Activated T-cell treated with anti-CD3 and anti-CD28 coated beads for 4 hours (primary cell): ENCODE results near the gene SEC14L5.

Experiments used
- DNase-seq: peaks from one replicate; pipeline ENCODE4 v3.0.0-alpha.2; 2020

SEC14L5 gene

DNA sequence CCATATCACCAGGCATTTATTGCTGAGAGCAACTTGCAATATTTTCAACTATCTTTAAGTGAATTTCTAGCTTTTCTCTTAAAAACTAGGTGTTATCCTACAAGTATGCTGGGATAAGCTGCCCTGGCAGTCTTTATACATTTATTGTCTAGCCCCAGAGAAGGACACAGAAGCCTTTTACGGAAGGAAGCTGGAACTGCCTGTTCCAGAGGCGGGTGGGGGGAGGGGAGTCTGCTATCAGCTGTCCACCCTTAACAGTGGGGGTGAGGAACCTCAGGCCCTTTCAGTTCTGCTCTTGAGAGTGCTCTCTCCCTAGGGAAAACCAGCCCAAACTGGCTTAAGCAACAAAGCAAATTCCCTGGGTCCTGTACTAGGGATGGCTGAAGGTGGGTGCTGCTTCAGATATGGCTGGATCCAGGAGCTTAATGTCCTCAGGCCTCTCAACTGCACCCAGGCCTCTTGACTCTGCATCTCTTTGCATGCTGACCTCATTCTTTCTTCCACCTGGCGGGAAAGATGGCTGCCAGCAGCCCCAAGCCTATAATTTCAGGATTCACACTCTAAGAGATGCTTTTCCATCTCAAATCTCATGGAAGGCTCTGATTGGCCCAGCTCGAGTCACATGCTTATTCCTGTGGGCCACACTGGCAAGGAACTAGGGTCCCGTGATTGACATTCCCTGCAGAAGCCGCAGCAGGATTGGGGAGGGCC, 59.0 kb downstream of the SEC14L5 start:
- no peak for DNase-seq

DNA sequence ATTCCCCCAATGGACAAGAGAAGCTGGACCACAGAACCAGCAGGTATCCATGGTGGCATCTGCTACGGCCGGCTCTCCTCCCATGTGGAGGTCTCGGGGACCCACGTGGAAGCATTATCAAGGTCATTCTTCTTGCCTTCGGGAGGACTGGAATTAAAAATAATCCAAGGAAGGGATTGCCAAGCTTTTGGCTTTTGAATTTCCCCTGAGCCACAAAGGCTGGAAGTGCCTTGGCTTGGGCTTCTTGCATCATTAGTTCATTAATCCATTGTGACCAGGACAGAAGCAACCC, 59.5 kb downstream of the SEC14L5 start:
- DNase-seq: no peak

DNA sequence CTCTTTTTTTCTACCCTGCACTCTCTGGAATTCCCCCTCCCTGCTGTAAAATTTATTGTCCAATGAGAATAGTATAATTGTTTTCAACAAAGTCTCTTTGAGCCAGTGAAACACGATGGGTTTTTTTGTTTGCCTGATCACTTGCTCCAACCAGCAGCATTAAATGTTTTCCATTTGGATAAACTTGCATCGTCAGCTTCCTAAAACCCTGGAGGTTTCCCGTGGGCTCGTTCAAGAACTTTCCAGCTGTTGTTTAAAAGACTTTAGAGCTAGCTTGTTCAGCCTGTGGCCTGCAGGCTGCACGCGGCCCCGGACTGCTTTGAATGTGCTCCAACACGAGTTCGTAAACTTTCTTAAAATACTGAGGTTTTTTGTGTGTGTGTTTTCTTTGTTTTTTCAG, 60.7 kb downstream of the SEC14L5 start:
- no peak for DNase-seq

DNA sequence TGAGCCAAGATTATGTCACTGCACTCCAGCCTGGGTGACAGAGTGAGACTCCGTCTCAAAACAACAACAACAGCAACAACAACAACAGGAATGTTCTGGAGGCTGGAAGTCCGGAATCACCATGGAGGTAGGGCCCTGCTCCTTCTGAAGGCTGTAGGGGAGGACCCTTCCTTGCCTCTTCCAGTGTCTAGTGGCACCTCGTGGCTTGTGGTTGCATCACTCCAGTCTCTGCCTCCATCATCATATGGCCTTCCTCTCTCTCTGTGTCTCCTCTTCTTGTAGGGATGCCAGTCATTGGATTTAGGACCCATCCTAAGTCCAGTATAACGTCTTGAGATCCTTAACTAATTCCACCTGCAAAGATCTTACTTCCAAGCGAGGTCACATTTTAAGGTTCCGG, 61.6 kb downstream of the SEC14L5 start:
- no peak for DNase-seq

DNA sequence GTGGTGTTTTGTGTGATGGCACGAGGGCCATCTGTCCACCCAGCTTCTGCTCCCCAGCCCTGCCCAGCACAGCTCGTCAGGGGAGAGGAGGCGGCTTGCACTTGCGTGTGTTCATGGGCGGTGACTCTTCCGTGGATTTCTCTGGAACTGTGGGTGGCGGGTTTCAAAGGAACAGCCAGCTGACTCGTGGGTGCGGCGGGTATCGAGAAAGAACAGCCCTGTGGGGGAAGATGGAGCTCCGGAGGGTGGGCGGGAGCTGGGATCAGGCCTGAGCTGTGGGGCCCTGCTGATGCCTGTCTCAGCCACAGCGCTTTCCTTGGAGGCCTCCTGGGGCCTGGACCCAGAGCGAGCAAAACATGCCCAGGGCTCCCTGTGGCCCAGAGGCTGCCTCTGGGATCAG, 62.4 kb downstream of the SEC14L5 start:
- no peak for DNase-seq

DNA sequence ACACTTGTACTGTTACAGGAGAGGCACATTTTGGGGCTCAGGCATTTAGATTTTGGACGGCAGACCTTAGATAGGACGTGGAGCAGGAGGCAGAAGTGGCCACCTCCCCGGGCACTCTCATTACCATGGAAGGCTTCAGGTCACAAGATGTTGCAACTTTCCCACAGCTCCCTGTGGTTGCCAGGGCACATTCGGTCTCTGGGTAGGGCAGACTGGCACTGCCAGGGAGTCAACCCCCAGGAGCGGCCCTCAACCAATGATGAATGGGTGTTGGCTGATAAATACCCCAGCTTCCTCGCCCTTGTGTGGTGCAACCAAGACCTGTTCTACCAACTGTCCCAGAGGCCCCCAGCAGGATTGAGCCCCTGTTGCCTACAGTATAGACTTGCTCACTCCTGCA, 64.4 kb downstream of the SEC14L5 start:
- DNase-seq: no peak

DNA sequence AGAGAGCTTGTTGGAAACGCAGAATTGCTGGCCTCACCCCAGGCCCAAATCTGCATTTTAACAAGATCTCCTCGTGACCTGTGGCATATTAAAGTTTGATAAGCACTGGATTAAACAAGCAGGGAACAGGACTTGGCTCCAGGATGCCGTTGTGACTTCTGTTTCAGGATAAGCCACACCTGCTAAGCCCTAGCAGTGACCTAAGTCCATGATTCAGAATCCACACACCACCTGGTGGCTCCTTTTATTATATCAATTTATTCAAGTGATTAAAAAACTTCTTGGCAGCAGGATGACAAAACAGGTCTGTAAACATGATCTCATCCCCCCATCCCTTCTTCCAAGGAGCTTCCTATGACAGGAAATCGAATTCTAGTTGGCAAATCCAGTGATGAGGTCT, 66.5 kb downstream of the SEC14L5 start:
- no peak for DNase-seq

DNA sequence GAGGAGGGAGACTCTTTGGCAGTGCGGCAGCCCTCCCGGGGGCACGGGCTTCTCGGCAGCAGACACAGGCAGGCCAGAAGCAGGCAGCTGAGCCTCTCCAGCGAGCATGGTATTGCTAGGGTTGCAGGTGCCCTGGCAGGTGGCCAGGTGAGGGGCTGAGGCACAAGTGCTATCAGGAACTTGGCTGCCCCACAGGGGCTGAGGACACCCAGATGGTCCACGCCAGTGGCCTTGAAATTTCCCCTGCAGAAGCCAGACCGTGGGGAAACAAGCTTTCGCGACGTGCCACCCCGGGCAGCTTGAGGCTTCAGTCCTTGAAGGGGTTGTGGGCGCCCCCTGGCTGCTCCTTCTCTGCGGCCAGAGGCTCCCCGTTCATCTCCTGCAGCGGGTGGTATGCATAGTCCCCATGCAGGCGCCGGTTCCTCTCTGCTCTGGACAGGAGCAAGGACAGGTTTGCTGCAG, 67.1 kb downstream of the SEC14L5 start:
- DNase-seq: no peak

DNA sequence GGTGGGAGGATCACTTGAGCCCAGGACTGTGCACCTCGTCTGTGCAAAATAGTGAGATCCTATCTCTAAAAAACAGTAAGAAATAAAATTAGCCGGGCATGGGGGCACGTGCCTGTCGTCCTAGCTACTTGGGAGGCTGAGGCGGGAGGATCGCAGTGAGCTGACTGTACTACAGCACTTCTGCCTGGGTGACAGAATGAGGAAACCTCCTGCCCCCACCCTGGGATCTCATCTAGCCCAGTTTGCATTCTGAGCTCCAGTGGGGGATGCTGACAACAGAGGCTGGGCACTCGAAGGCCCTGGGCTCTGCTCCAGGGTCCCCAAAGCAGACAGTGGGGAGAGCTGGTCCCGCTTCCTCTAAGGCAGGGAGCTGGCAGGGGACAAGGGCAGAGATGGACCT, 68.5 kb downstream of the SEC14L5 start:
- DNase-seq: no peak

DNA sequence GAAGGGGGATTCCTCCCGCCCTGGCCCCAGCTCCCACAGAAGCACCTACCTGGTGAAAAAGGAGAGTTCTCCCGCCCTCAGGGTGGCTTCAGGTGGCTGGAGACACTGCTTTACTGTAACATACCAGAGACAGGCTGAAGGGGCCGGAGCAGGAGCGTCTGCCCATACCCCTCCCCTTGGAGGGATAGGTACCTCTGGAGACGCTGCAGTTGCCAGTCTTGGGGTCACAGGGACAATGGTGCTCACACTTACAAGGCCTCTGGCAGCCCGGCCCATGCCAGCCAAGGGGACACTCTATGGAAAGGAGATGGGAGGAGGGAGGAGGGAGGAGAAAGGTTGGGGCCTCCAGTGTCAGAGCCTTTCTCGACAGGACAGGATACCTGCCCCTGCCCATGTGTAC, 69.0 kb downstream of the SEC14L5 start:
- no peak for DNase-seq

DNA sequence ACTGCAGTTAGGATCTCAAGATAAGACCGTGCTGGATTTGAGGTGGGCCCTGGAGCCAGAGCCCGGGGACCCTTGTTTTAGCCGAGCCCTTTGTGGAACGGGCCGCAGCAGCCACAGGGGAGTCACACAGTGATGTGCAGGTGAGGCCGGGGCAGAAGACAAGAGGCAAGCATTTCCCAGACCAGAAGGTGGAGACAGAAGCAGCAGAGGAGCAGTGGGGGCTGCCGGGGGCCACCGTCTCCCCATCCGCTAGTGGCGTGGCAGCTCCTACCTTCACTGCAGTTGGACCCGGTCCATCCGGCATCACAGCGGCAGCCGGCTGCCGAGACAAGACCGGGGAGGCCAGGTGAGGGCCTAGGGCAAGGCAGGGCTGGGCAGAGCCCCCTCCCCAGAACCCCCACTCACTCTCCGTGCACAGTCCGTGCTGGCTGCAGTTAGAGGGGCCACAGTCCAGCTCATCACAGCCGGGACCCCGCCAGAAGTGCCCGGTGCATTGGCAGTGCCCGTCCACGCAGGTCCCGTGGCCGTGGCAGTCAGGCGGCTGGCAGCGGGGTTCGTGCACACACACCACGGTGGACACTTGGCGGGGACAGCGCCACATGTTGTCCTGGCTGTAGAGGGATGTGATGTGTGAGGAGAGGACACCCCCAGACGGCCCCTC, 69.6 kb downstream of the SEC14L5 start:
- no peak for DNase-seq

DNA sequence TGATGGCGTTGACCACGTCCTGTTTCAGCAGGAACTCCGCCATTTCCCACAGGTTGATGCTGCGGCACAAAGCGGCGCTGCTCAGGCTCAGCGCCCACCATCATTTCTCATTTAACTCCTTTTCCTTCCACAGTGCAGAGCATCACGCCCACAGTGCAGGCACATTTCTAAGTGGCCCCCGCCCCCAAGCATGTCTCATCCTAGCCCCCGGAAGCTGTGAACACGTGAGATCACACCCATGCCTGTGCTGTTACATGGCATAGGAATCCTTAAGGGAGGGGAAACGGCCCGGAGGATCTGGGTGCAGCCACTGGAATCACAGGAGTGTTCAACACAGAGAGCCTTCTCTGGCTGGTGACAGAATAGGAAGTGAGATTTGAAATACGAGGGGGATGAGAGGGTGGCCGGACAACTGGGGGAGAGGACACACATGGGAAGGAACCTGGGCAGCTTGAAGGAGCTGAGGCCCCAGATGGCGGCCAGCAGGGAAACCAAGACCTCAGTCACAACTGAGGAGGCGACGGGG, 70.9 kb downstream of the SEC14L5 start:
- no peak for DNase-seq

DNA sequence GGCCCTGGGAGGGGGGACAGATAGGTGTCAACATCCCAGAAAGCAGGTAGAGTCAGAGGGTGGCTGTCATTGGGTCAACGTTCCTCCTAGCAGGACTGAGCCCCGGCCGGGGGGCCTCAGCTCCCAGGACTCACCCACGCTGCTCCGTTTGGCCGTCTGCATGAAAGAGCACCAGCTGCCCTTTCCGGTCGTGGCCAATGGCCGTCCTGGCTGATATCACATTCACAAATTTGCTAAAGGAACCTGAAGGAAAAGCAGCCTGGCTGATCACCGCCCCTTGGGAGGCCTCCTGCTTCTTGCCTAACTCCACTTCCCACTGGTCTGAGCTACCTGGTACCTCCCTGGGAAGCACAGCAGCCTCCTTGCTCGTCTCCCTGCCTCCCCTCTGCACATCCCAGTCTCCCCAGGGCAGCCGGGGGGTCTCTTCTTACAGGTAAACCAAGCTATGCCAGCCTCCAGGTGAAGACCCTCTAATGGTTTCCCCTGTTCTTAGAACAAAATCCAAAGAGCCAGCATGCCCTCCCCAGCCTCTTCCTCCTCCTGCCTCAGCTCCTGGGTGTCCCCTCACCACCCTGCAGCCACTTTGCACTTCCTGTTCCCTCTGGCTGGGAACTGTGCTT, 72.2 kb downstream of the SEC14L5 start:
- no peak for DNase-seq

DNA sequence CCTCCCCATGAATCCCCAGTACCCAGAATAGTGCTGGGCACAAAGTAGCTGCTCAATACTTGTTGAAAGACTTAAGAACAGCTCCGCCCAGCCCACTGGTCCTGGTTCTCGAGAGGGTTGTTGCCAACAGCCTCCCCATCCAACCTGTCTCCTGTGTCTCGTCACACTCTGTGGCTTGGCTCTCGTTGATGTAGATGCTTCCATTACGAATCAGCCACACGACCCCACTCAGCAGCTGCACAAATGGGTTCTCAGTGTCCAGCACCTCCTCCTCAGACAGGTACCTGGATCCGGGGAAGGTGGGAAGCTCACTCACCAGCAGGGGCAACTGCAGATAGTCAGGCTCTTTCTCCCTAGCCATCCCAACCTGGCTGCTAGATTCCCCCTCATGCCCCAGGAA, 73.5 kb downstream of the SEC14L5 start:
- DNase-seq: no peak

DNA sequence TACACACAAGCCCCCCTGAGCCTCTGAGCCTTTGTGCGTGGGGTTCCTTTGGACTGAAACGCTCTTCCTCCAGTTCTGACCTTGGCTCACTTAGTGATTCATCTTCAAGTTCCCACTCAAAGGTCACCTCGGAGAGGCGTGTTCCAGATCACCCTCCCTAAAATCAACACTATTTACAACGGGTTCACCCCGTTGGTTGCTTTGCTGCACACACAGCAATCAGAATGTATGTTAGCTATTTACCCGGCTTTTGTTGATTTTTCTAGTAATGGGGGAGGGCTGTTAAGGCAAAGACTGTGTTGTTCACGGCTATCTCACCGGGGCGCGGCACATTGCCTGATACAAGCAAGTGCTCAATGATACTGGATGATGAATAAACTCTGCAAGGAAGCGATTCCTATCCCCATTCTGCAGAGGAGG, 74.6 kb downstream of the SEC14L5 start:
- DNase-seq: no peak

DNA sequence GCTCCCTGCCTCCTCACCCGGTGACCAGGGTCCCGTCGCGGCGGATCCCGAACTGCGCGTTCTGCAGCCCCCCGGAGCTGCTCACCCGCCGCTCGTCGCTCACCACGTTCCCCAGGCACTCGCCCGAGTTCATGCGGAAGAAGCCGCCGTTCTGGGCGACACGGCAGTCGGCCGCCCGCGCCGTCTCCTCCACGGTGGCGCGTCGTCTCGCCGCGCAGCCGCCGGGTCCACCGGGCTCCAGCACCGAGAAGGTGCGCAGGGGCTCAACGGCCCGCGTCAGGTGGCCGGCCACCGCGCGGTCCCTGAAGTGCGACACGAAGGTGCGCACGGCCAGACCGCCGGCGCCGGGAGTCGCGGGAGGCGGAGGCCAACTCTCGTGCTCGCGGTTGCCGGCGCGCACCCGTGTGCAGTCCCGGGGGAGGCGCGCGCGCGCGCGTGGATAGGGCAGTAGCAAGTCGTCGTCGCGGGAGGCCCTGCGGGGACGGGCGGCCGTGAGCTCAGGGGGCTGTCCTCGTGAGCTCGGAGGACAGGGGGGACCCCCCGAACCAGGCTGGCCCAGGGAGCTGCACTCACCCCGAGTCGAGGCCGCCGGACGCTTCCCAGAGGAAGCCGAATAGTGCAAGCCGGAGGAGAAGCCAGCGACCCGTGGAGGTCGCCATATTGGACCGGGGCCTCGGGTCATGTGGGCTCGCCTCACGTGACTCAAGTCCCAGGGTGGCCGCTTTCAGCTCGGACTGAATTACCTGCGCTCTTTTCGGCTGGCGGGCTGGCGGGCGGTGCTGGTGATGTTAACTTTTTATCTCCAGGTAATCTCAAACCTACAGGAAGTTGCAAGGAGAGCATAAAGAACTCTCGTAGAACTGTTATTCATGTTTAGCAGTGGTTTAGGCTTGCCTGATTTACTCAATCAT, 75.4 kb downstream of the SEC14L5 start, which contains the start of gene NAGPA:
Gene NAGPA (minus strand): TSS at position 680 of the 911 bp plus-strand sequence. CDS start 21 bp downstream, at position 659.
- DNase-seq: peak; percentile 76

DNA sequence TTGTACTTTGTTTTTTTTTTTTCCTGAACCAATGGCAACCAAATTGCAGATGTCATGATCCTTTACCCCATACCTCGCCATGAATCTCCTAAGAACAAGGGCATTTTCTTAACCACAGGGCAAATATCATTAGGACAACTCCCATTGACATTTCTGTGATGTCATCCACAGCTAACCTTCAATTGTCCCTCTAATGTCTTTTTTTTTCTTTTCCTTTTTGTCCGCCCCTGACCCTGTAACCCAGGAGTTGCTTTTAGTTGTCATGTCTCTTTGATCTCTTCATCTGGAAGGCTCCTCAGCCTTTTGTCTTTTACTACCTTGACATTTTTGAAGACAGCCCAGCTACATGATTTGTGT, 76.0 kb downstream of the SEC14L5 start:
- DNase-seq: no peak

DNA sequence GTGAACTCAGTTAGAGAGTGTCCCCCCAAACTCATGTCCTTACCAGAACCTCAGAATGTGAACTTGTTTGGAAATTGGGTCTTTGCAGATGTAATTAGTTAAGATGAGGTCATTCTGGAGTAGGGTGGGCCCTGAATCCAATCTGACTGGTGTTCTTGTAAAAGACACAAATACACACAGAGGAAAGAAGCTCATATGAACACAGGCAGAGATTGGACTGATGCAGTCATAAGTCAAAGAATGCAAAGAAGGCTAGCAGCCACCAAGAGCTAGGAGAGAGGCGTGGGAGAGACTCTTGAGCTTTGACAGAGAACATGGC, 77.7 kb downstream of the SEC14L5 start:
- no peak for DNase-seq

DNA sequence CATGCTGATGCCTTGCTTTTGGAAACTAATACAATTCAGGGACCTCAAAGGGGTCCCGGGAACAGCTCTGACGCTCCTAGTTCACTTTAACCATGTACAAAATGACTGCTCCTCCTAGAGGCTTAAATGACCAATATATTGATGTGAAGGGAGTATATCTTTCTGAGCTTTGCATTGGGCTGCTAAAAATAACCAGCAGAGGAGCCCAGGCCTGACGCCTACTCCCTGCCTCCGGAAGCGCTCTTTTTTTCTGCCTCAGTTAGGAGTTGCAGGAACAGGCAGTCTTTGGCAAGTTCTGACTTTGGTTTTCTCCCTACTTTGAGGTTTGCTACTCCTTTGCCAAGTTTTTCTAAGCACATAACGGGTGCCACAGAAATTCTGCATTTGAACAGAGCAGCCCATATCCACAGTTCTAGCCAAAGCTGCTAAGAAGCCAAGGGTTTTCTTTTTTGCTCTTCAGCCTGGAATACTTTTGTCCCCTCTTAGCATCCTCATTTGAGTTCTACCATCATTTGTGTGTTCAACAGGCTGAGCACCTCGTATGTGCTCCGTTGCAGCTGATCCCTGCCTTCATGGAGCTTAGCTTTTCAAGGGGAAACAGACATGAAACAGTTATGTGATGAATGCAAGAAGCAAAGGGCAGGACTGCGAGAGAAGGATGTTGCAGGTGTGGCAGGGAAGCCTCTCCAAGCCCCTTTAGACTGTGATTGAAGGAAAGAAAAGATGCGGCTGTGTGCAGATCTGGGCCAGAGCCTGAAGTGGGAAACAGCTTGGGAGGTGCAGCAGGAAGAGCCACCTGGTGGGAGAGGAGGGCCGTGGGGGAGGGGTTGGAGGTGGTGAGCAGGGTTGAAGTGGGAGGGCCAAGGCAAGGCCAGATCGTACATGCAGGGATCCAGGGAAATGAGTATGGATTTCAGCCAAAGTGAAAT, 78.4 kb downstream of the SEC14L5 start:
- DNase-seq: no peak

DNA sequence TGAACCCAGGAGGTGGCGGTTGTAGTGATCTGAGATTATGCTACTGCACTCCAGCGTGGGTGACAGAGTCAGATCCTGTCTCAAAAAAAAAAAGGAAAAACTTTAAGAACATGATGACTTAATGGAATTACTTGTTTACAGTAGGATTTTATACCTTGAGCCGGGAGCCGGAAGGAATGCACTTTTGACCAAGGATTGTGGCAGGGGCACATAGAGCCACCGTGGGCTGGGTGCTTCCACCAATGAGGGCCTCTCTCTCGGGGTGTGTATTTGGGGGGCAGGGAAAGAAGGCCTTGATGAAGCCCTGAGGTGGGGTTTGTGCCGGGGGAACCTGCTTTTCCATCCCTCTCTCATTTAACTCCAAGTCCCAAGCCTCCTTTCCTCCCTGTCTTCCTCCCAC, 82.3 kb downstream of the SEC14L5 start:
- DNase-seq: no peak

DNA sequence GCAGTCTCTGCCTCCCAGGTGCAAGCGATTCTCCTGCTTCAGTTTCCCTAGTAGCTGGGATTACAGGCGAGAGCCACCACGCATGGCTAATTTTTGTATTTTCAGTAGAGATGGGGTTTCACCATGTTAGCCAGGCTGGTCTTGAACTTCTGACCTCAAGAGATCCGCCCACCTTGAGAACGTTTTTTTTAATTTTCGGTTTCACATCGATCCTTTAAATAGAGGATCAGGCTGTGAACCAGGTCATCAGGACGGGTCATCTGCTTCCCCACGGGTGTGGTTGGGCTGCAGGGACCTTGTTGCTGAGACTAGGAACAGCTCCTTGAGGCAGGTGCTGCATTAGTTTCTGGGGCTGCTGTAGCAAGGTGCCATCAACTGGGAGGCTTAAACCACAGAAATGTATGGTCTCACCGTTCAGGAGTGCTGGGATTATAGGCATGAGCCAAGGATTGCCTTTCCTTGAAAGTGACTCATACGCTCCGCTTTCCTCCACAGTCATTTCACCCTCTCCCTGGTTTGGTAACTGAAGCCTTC, 83.5 kb downstream of the SEC14L5 start:
- DNase-seq: no peak
